ENCODE data around the gene SEC22C. TPM values are rescaled to one million over a fixed set of nuclear protein-coding genes. Genes with fewer than 3 reads are reported as not detected.
A peak's percentile ranks its signal among the peaks of the same experiment; 100 is the strongest.

Gene SEC22C
- total RNA-seq = 100 to 1,000 TPM in 1 of 2 donors, 10 to 100 TPM in 1; 78.0 to 120 TPM

- under 1% methylated on average over 45 of the region's 77 CpGs for WGBS
- intact Hi-C loops (cut with DNase I) = no loop called here
- Histone ChIP-seq H3K4me1 (replicated peaks) (no peaks in the 10 kb centered on the region), H3K27me3 (replicated peaks; ENCODE audit: insufficient read depth) (no peaks in the 10 kb centered on the region), H3K4me3 (peak within 1 kb of the TSS; percentile 70 to 74), H3K27ac (peak within 1 kb of the TSS; percentile 90 to 96), H3K36me3 (no peaks in the 10 kb centered on the region), H3K9me3 (no peaks in the 10 kb centered on the region)
- peak in 2 of 4 experiments; percentile 28 to 32 for TF ChIP-seq CTCF (IDR thresholded peaks at IDR 0.05)
- TF ChIP-seq POLR2A (IDR thresholded peaks at IDR 0.05) = peak; percentile 90
- peak; percentile 96 for TF ChIP-seq POLR2AphosphoS5 (IDR thresholded peaks at IDR 0.05)
- DNase-seq (ENCODE audit: low spot score) = peak; percentile 96
These were observed at the start of gene SEC22C for GRCh38 chr3:42581709-42582473. Gene SEC22C, minus strand, starts transcription at chr3:42581967. Its CDS starts 12,921 bp downstream, at chr3:42569046.

GRCh38 chr3:42613462-42613861 is 31.7 kb upstream of the SEC22C start:
- no peak for TF ChIP-seq POLR2A (IDR thresholded peaks at IDR 0.05)
- TF ChIP-seq CTCF (IDR thresholded peaks at IDR 0.05) = peak in 3 of 4 experiments; percentile 26 to 36 (median 36)
- DNase-seq (ENCODE audit: low spot score) = no peak
- peaks cover 4% of the 10 kb centered on the region for H3K4me1 ChIP-seq (replicated peaks)
- no peak overlapping the region for H3K4me3 ChIP-seq
- no peak overlapping the region for H3K27ac ChIP-seq
- no peaks in the 10 kb centered on the region for H3K9me3 ChIP-seq
- H3K36me3 ChIP-seq = no peaks in the 10 kb centered on the region
- intact Hi-C loops (cut with DNase I) = no loop called here
- H3K27me3 ChIP-seq (replicated peaks; ENCODE audit: insufficient read depth) = no peaks in the 10 kb centered on the region
- 82% methylated on average over 2 of the region's 2 CpGs for WGBS

GRCh38 chr3:42612928-42613327 is 31.2 kb upstream of the SEC22C start:
- H3K27me3 ChIP-seq (replicated peaks; ENCODE audit: insufficient read depth) = no peaks in the 10 kb centered on the region
- H3K4me3 ChIP-seq = no peak overlapping the region
- TF ChIP-seq POLR2AphosphoS5 (IDR thresholded peaks at IDR 0.05) = no peak
- TF ChIP-seq CTCF (IDR thresholded peaks at IDR 0.05) = no peak
- no peak for TF ChIP-seq POLR2A (IDR thresholded peaks at IDR 0.05)
- intact Hi-C loops (cut with DNase I) = no loop called here
- H3K4me1 ChIP-seq (replicated peaks) = peaks cover 4% of the 10 kb centered on the region
- 90% methylated on average over 3 of the region's 3 CpGs for WGBS
- no peak for DNase-seq (ENCODE audit: low spot score)
- no peaks in the 10 kb centered on the region for H3K9me3 ChIP-seq
- no peak overlapping the region for H3K27ac ChIP-seq
- H3K36me3 ChIP-seq = no peaks in the 10 kb centered on the region

- H3K9me3 ChIP-seq = no peaks in the 10 kb centered on the region
- H3K4me1 ChIP-seq (replicated peaks) = peaks cover 4% of the 10 kb centered on the region
- no peak for TF ChIP-seq CTCF (IDR thresholded peaks at IDR 0.05)
- TF ChIP-seq POLR2AphosphoS5 (IDR thresholded peaks at IDR 0.05) = no peak
- TF ChIP-seq POLR2A (IDR thresholded peaks at IDR 0.05) = no peak
- intact Hi-C loops (cut with DNase I) = no loop called here
- no peak overlapping the region for H3K27ac ChIP-seq
- no peak overlapping the region for H3K4me3 ChIP-seq
- H3K36me3 ChIP-seq = no peaks in the 10 kb centered on the region
- DNase-seq (ENCODE audit: low spot score) = no peak
- 75% methylated on average over 1 of the region's 1 CpG for WGBS
- no peaks in the 10 kb centered on the region for H3K27me3 ChIP-seq (replicated peaks; ENCODE audit: insufficient read depth)
These were observed 30.4 kb upstream of the SEC22C start for GRCh38 chr3:42612217-42612616.

GRCh38 chr3:42610976-42611375 is 29.2 kb upstream of the SEC22C start:
- H3K36me3 ChIP-seq = no peaks in the 10 kb centered on the region
- WGBS = 100% methylated on average over 1 of the region's 1 CpG
- peaks cover 4% of the 10 kb centered on the region for H3K4me1 ChIP-seq (replicated peaks)
- no peaks in the 10 kb centered on the region for H3K9me3 ChIP-seq
- no peak for TF ChIP-seq POLR2AphosphoS5 (IDR thresholded peaks at IDR 0.05)
- no peak for TF ChIP-seq CTCF (IDR thresholded peaks at IDR 0.05)
- TF ChIP-seq POLR2A (IDR thresholded peaks at IDR 0.05) = no peak
- no peaks in the 10 kb centered on the region for H3K27me3 ChIP-seq (replicated peaks; ENCODE audit: insufficient read depth)
- intact Hi-C loops (cut with DNase I) = no loop called here
- DNase-seq (ENCODE audit: low spot score) = no peak
- H3K4me3 ChIP-seq = no peak overlapping the region
- no peak overlapping the region for H3K27ac ChIP-seq

Measured in prostate gland (tissue), 2 donors.